Measurements from ENCODE around the gene CSNK1G1.

DNA sequence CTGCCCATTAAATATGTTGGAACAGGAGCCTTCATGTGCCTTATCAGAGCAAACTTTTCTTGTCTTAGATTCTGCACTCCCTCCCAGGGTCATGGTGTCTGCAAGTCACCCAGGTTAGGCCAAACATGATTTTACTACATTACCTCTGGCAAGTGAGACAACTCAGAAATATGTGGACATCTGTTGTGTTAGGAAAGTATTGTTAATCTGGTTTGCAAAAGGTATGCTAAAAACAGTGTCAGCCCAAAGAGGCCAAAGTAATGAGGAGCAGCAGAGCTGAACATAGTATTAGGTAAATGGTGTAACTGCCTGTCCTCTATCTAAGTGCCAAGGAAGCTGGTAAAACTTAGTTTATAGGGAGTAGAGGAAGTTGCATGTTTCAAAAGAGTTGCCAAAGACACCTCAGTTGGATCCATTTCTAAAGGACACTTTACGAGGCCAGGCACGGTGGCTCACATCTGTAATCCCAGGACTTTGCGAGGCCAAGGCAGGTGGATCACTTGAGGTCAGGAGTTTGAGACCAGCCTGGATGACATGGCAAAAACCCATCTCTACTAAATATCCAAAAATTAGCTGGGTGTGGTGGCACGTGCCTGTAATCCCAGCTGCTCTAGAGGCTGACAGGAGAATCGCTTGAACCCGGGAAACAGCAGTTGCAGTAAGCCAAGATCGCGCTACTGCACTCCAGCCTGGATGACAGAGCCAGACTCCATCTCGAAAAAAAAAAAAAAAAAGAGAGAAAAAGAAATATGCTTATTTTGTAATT is 170.6 kb downstream of the CSNK1G1 start:
- TF ChIP-seq POLR2A (IDR thresholded peaks at IDR 0.05; ENCODE audit: low read length) (no peak), SREBF2 (IDR thresholded peaks at IDR 0.05) (no peak), PBX3 (IDR thresholded peaks at IDR 0.05) (no peak), EHF (CRISPR knock-in tag; IDR thresholded peaks at IDR 0.05) (no peak), BHLHE40 (IDR thresholded peaks at IDR 0.05; ENCODE audit: low read depth, low read length) (no peak), MAX (IDR thresholded peaks at IDR 0.05) (no peak), CBX8 (IDR thresholded peaks at IDR 0.05) (no peak), RCOR1 (IDR thresholded peaks at IDR 0.05; ENCODE audit: low read depth, low read length) (no peak)
- TF ChIP-seq, protein P1, sequence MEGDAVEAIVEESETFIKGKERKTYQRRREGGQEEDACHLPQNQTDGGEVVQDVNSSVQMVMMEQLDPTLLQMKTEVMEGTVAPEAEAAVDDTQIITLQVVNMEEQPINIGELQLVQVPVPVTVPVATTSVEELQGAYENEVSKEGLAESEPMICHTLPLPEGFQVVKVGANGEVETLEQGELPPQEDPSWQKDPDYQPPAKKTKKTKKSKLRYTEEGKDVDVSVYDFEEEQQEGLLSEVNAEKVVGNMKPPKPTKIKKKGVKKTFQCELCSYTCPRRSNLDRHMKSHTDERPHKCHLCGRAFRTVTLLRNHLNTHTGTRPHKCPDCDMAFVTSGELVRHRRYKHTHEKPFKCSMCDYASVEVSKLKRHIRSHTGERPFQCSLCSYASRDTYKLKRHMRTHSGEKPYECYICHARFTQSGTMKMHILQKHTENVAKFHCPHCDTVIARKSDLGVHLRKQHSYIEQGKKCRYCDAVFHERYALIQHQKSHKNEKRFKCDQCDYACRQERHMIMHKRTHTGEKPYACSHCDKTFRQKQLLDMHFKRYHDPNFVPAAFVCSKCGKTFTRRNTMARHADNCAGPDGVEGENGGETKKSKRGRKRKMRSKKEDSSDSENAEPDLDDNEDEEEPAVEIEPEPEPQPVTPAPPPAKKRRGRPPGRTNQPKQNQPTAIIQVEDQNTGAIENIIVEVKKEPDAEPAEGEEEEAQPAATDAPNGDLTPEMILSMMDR (IDR thresholded peaks at IDR 0.05) = no peak

Data from A549 (cell line).